ENCODE results near the gene ELMOD3.
"Not testable (repeated sequence)": the region's sequence is repeated elsewhere in the genome, so short reads cannot be mapped to it uniquely, and the experiment has no call there.

The ELMOD3 gene

GRCh38 chr2:85410584-85411404 is 56.2 kb downstream of the ELMOD3 start:
- Mint-ChIP-seq H3K27ac (peak overlapping the region; percentile 92), H3K4me3 (peak overlapping the region; percentile 88), H3K27me3 (no peaks in the 10 kb centered on the region), H3K4me1 (ENCODE audit: low read depth) (peaks cover 95% of the 10 kb centered on the region), H3K36me3 (ENCODE audit: low read depth) (peaks cover 15% of the 10 kb centered on the region), H3K9me3 (no peaks in the 10 kb centered on the region)
- intact Hi-C loops (cut with micrococcal nuclease): no loop called here

GRCh38 chr2:85411405-85411748 is 56.8 kb downstream of the ELMOD3 start:
- Mint-ChIP-seq H3K27ac (peak overlapping the region; percentile 92), H3K36me3 (ENCODE audit: low read depth) (peaks cover 15% of the 10 kb centered on the region), H3K27me3 (no peaks in the 10 kb centered on the region), H3K4me1 (ENCODE audit: low read depth) (peaks cover 95% of the 10 kb centered on the region), H3K4me3 (peak overlapping the region; percentile 88), H3K9me3 (no peaks in the 10 kb centered on the region)
- intact Hi-C loops (cut with micrococcal nuclease): no loop called here

GRCh38 chr2:85413592-85414420 is 59.2 kb downstream of the ELMOD3 start:
- Mint-ChIP-seq H3K36me3 (ENCODE audit: low read depth) (peaks cover 13% of the 10 kb centered on the region), H3K9me3 (no peaks in the 10 kb centered on the region), H3K27me3 (no peaks in the 10 kb centered on the region), H3K27ac (peak overlapping the region; percentile 100), H3K4me3 (peak overlapping the region; percentile 79), H3K4me1 (ENCODE audit: low read depth) (peaks cover 92% of the 10 kb centered on the region)
- intact Hi-C loops (cut with micrococcal nuclease): no loop called here

GRCh38 chr2:85414421-85414759 is 59.8 kb downstream of the ELMOD3 start:
- H3K4me3 Mint-ChIP-seq: peak overlapping the region; percentile 40
- H3K27me3 Mint-ChIP-seq; H3K9me3 Mint-ChIP-seq; intact Hi-C loops (cut with micrococcal nuclease): not testable (repeated sequence)
- H3K36me3 Mint-ChIP-seq (ENCODE audit: low read depth): peaks cover 13% of the 10 kb centered on the region
- peaks cover 92% of the 10 kb centered on the region for H3K4me1 Mint-ChIP-seq (ENCODE audit: low read depth)
- H3K27ac Mint-ChIP-seq: peak overlapping the region; percentile 100

- H3K27me3 Mint-ChIP-seq: no peaks in the 10 kb centered on the region
- intact Hi-C loops (cut with micrococcal nuclease): no loop called here
- H3K27ac Mint-ChIP-seq: peak overlapping the region; percentile 100
- peak overlapping the region; percentile 40 for H3K4me3 Mint-ChIP-seq
- peaks cover 9% of the 10 kb centered on the region for H3K36me3 Mint-ChIP-seq (ENCODE audit: low read depth)
- H3K9me3 Mint-ChIP-seq: no peaks in the 10 kb centered on the region
- H3K4me1 Mint-ChIP-seq (ENCODE audit: low read depth): peaks cover 92% of the 10 kb centered on the region
Measured at GRCh38 chr2:85414761-85415553, 60.4 kb downstream of the ELMOD3 start.

GRCh38 chr2:85415980-85416650 is 61.5 kb downstream of the ELMOD3 start:
- H3K4me1 Mint-ChIP-seq (ENCODE audit: low read depth): peaks cover 90% of the 10 kb centered on the region
- H3K4me3 Mint-ChIP-seq: no peak overlapping the region
- no peaks in the 10 kb centered on the region for H3K27me3 Mint-ChIP-seq
- no peaks in the 10 kb centered on the region for H3K9me3 Mint-ChIP-seq
- peaks cover 7% of the 10 kb centered on the region for H3K36me3 Mint-ChIP-seq (ENCODE audit: low read depth)
- peak overlapping the region; percentile 100 for H3K27ac Mint-ChIP-seq
- intact Hi-C loops (cut with micrococcal nuclease): no loop called here

GRCh38 chr2:85418132-85419008 is 63.8 kb downstream of the ELMOD3 start, which contains the start of gene SH2D6:
TSS of gene SH2D6 (plus strand) at chr2:85418714. CDS start at chr2:85429466, 10,752 bp downstream.
- Mint-ChIP-seq H3K36me3 (ENCODE audit: low read depth) (peaks cover 7% of the 10 kb centered on the region), H3K4me3 (peak within 1 kb of the TSS; percentile 88), H3K27me3 (no peaks in the 10 kb centered on the region), H3K27ac (peak within 1 kb of the TSS; percentile 100), H3K4me1 (ENCODE audit: low read depth) (peaks cover 82% of the 10 kb centered on the region), H3K9me3 (no peaks in the 10 kb centered on the region)
- intact Hi-C loops (cut with micrococcal nuclease): no loop called here

- Mint-ChIP-seq H3K36me3 (ENCODE audit: low read depth) (peaks cover 7% of the 10 kb centered on the region), H3K4me3 (peak overlapping the region; percentile 88), H3K9me3 (no peaks in the 10 kb centered on the region), H3K27me3 (no peaks in the 10 kb centered on the region), H3K4me1 (ENCODE audit: low read depth) (peaks cover 82% of the 10 kb centered on the region), H3K27ac (peak overlapping the region; percentile 100)
- intact Hi-C loops (cut with micrococcal nuclease): no loop called here
Measured at GRCh38 chr2:85419009-85419675, 64.6 kb downstream of the ELMOD3 start.

- no peaks in the 10 kb centered on the region for H3K27me3 Mint-ChIP-seq
- peak overlapping the region; percentile 32 for H3K4me3 Mint-ChIP-seq
- H3K36me3 Mint-ChIP-seq (ENCODE audit: low read depth): peaks cover 7% of the 10 kb centered on the region
- H3K27ac Mint-ChIP-seq: peak overlapping the region; percentile 85
- peaks cover 69% of the 10 kb centered on the region for H3K4me1 Mint-ChIP-seq (ENCODE audit: low read depth)
- H3K9me3 Mint-ChIP-seq: no peaks in the 10 kb centered on the region
- intact Hi-C loops (cut with micrococcal nuclease): loop anchor here (1.0 kb wide), 2 partner anchors 119 to 132 kb away; partner anchors contain the start of gene MAT2A
Measured at GRCh38 chr2:85420536-85421259, 66.1 kb downstream of the ELMOD3 start.

GRCh38 chr2:85421260-85422071 is 66.9 kb downstream of the ELMOD3 start:
- intact Hi-C loops (cut with micrococcal nuclease): no loop called here
- peaks cover 7% of the 10 kb centered on the region for H3K36me3 Mint-ChIP-seq (ENCODE audit: low read depth)
- H3K27me3 Mint-ChIP-seq: no peaks in the 10 kb centered on the region
- peaks cover 69% of the 10 kb centered on the region for H3K4me1 Mint-ChIP-seq (ENCODE audit: low read depth)
- no peaks in the 10 kb centered on the region for H3K9me3 Mint-ChIP-seq
- H3K4me3 Mint-ChIP-seq: peak overlapping the region; percentile 32
- peak overlapping the region; percentile 85 for H3K27ac Mint-ChIP-seq

- H3K9me3 Mint-ChIP-seq: no peaks in the 10 kb centered on the region
Measured at GRCh38 chr2:85422072-85422457, 67.5 kb downstream of the ELMOD3 start.

More at GRCh38 chr2:85422072-85422457, 67.5 kb downstream of the ELMOD3 start:
- peak overlapping the region; percentile 85 for H3K27ac Mint-ChIP-seq
- peaks cover 69% of the 10 kb centered on the region for H3K4me1 Mint-ChIP-seq (ENCODE audit: low read depth)
- peaks cover 7% of the 10 kb centered on the region for H3K36me3 Mint-ChIP-seq (ENCODE audit: low read depth)
- intact Hi-C loops (cut with micrococcal nuclease): no loop called here
- no peaks in the 10 kb centered on the region for H3K27me3 Mint-ChIP-seq
- no peak overlapping the region for H3K4me3 Mint-ChIP-seq

Data from dendritic cell treated with granulocyte-macrophage colony-stimulating factor and Interleukin-4, amounts not matched to agents 40 ng/mL and 50 ng/mL, for 4 days (primary cell).